Mesendoderm (in vitro differentiated cells): ENCODE measurements around the gene CEP112.

ENCODE experiments used
- DNase-seq: peaks from one replicate; pipeline ENCODE4 v3.0.0; 2013
- H2AK5ac ChIP-seq: 2 replicates; pipeline ENCODE4 v1.6.1; 2013; ENCODE audit warnings: low read length, inconsistent platforms
- H2BK120ac ChIP-seq: 2 replicates; pipeline ENCODE4 v1.6.1; 2013; ENCODE audit warnings: low read depth, mild to moderate bottlenecking, low read length, moderate library complexity, mixed read lengths
- H2BK15ac ChIP-seq: replicated peaks from 2 replicates; pipeline ENCODE4 v1.6.1; 2013; ENCODE audit warnings: low read depth, mild to moderate bottlenecking, moderate library complexity
- H2BK5ac ChIP-seq: 2 replicates; pipeline ENCODE4 v1.6.1; 2013; ENCODE audit warnings: low read length, inconsistent platforms
- H3K18ac ChIP-seq: 2 replicates; pipeline ENCODE4 v1.6.1; 2013; ENCODE audit warnings: mild to moderate bottlenecking, low read length, mixed read lengths
- H3K23ac ChIP-seq: one replicate; pipeline ENCODE4 v1.6.1; 2013; ENCODE audit warnings: low read length
- H3K27ac ChIP-seq: 2 replicates; pipeline ENCODE4 v1.5.1; 2013; ENCODE audit warnings: low read depth, mild to moderate bottlenecking, inconsistent platforms, low read length, moderate library complexity
- H3K27me3 ChIP-seq: 2 replicates; pipeline ENCODE4 v1.6.1; 2013; ENCODE audit warnings: low read length, control low read depth, mild to moderate bottlenecking, inconsistent platforms; ENCODE audit not compliant: insufficient read depth, poor library complexity
- H3K36me3 ChIP-seq: 2 replicates; pipeline ENCODE4 v1.6.1; 2013; ENCODE audit warnings: low read length, inconsistent platforms; ENCODE audit not compliant: control insufficient read depth, insufficient read depth
- H3K4ac ChIP-seq: one replicate; pipeline ENCODE4 v1.6.1; 2013; ENCODE audit warnings: low read depth, mild to moderate bottlenecking, low read length, moderate library complexity
- H3K4me1 ChIP-seq: 2 replicates; pipeline ENCODE4 v1.6.1; 2013; ENCODE audit warnings: low read depth, low read length, inconsistent platforms; ENCODE audit not compliant: control insufficient read depth
- H3K4me2 ChIP-seq: 2 replicates; pipeline ENCODE4 v1.6.1; 2013; ENCODE audit warnings: low read length
- H3K4me3 ChIP-seq: 2 replicates; pipeline ENCODE4 v1.5.1; 2013; ENCODE audit warnings: mild to moderate bottlenecking, low read length
- H3K56ac ChIP-seq: one replicate; pipeline ENCODE4 v1.6.1; 2013; ENCODE audit warnings: low read length
- H3K79me1 ChIP-seq: 2 replicates; pipeline ENCODE4 v1.6.1; 2013; ENCODE audit warnings: low read length, inconsistent platforms
- H3K79me2 ChIP-seq: 2 replicates; pipeline ENCODE4 v1.6.1; 2013; ENCODE audit warnings: mild to moderate bottlenecking, low read length; ENCODE audit not compliant: control insufficient read depth, insufficient read depth
- H3K9ac ChIP-seq: 2 replicates; pipeline ENCODE4 v1.6.1; 2013; ENCODE audit warnings: low read length, inconsistent platforms
- H4K5ac ChIP-seq: one replicate; pipeline ENCODE4 v1.6.1; 2013; ENCODE audit warnings: low read length
- H4K8ac ChIP-seq: one replicate; pipeline ENCODE4 v1.6.1; 2013; ENCODE audit warnings: low read depth, mild to moderate bottlenecking, control low read depth, low read length, moderate library complexity
- WGBS: extraction: QIAGEN DNeasy Blood & Tissue Kit; methylation state at CpG from one replicate; pipeline ENCODE4 v1.1.7; 2013; ENCODE audit warnings: low lambda C conversion rate, missing lambda C conversion rate; ENCODE audit not compliant: insufficient coverage; ENCODE audit errors: extremely low coverage; 5-methylcytosine and 5-hydroxymethylcytosine counted together

CEP112 gene

DNA sequence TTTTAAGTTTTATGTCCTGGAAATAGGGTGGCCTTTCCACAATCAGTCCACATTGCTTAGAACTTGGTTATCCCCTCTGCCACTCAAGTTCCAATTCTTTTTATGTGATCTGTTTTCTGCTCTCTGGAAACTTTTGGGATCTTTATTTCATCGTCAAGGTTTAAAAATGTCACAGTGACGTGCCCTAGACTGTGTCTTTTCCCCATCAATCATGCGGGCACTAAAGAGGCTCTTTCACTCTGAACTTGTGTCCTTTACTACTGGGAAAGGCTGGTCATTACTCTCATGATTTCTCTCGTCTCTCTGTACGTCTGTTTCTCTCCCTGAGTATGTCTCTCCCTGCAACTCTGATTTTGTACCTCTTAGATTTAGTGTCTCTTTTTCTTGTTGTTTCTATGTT is 440.7 kb downstream of the CEP112 start:
- H3K9ac ChIP-seq, result no peak overlapping the region
- no CpG with 5 or more reads among the region's 5 CpGs for WGBS
- no peak overlapping the region for H3K56ac ChIP-seq
- H4K8ac ChIP-seq, result no peak overlapping the region
- H3K18ac ChIP-seq, result no peak overlapping the region
- no peak overlapping the region for H2BK120ac ChIP-seq
- H3K27me3 ChIP-seq, result no peaks in the 10 kb centered on the region
- no peaks in the 10 kb centered on the region for H3K79me1 ChIP-seq
- H2AK5ac ChIP-seq, result no peak overlapping the region
- H3K4me2 ChIP-seq, result no peak overlapping the region
- H3K4me1 ChIP-seq, result no peaks in the 10 kb centered on the region
- no peak overlapping the region for H2BK5ac ChIP-seq
- no peak overlapping the region for H2BK15ac ChIP-seq
- no peak overlapping the region for H3K23ac ChIP-seq
- H3K4me3 ChIP-seq, result no peak overlapping the region
- H3K79me2 ChIP-seq, result no peaks in the 10 kb centered on the region
- no peaks in the 10 kb centered on the region for H3K36me3 ChIP-seq
- H3K4ac ChIP-seq, result no peak overlapping the region
- no peak overlapping the region for H4K5ac ChIP-seq
- no peak for DNase-seq
- H3K27ac ChIP-seq, result no peak overlapping the region

DNA sequence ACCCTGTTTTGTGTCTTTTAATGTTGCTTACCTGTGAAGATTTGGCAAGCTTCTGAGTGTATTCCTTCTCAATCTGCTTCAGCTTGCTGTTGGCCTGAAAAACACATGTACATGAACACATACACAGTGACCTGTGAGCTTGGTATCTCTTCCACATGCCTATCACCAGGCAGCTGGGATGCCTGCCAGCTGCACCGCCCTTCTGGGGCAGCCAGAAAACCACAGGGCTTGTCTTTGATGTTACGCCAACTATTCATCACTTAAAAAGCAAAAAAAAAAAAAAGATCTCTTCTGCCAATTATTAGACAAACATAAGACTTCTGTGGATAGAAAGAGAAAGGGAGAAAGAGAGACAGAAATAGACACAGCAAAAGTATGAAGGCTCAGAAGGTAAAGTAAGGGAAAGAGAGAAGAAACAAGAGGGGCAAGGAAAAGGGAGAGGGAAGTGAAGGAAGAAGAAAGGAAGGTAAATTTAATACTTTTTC is 441.3 kb downstream of the CEP112 start:
- no peak overlapping the region for H4K8ac ChIP-seq
- no peaks in the 10 kb centered on the region for H3K79me2 ChIP-seq
- H3K79me1 ChIP-seq, result no peaks in the 10 kb centered on the region
- H3K4me2 ChIP-seq, result no peak overlapping the region
- H2BK15ac ChIP-seq, result no peak overlapping the region
- no CpG with 5 or more reads among the region's 2 CpGs for WGBS
- no peak overlapping the region for H3K4me3 ChIP-seq
- H3K36me3 ChIP-seq, result no peaks in the 10 kb centered on the region
- no peaks in the 10 kb centered on the region for H3K4me1 ChIP-seq
- no peak overlapping the region for H3K9ac ChIP-seq
- no peak overlapping the region for H3K23ac ChIP-seq
- no peak overlapping the region for H3K18ac ChIP-seq
- no peak overlapping the region for H2AK5ac ChIP-seq
- no peak overlapping the region for H2BK120ac ChIP-seq
- H3K27me3 ChIP-seq, result no peaks in the 10 kb centered on the region
- no peak overlapping the region for H3K27ac ChIP-seq
- H3K56ac ChIP-seq, result no peak overlapping the region
- H4K5ac ChIP-seq, result no peak overlapping the region
- no peak overlapping the region for H2BK5ac ChIP-seq
- H3K4ac ChIP-seq, result no peak overlapping the region
- no peak for DNase-seq

DNA sequence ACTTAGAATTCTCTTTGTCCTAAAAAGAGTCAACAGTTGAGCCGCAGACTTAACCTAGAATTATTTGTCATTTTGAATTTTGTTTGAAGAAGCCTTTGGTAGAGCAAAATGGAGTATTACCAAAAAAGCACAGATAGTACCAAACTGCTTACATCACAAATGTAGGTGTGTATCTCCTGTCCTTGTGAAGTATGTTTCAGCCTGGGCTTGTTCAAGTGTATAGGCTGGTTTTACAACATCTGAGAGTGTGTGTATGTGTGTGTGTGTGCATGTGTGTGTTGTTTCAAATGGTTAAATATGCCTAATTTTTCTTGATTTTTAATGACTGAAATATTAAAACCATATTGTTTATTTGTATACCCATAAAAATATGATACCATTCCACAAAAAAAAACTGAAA is 441.8 kb downstream of the CEP112 start:
- H3K9ac ChIP-seq, result no peak overlapping the region
- no peak overlapping the region for H3K18ac ChIP-seq
- no peak overlapping the region for H3K56ac ChIP-seq
- H3K79me2 ChIP-seq, result no peaks in the 10 kb centered on the region
- H3K4ac ChIP-seq, result no peak overlapping the region
- H2BK5ac ChIP-seq, result no peak overlapping the region
- H3K4me1 ChIP-seq, result no peaks in the 10 kb centered on the region
- no CpG with 5 or more reads among the region's 1 CpG for WGBS
- H3K4me2 ChIP-seq, result no peak overlapping the region
- H2BK120ac ChIP-seq, result no peak overlapping the region
- no peaks in the 10 kb centered on the region for H3K27me3 ChIP-seq
- no peak overlapping the region for H3K27ac ChIP-seq
- no peak overlapping the region for H4K5ac ChIP-seq
- H2BK15ac ChIP-seq, result no peak overlapping the region
- no peak overlapping the region for H2AK5ac ChIP-seq
- H3K4me3 ChIP-seq, result no peak overlapping the region
- DNase-seq, result no peak
- no peaks in the 10 kb centered on the region for H3K36me3 ChIP-seq
- H3K79me1 ChIP-seq, result no peaks in the 10 kb centered on the region
- no peak overlapping the region for H3K23ac ChIP-seq
- no peak overlapping the region for H4K8ac ChIP-seq

DNA sequence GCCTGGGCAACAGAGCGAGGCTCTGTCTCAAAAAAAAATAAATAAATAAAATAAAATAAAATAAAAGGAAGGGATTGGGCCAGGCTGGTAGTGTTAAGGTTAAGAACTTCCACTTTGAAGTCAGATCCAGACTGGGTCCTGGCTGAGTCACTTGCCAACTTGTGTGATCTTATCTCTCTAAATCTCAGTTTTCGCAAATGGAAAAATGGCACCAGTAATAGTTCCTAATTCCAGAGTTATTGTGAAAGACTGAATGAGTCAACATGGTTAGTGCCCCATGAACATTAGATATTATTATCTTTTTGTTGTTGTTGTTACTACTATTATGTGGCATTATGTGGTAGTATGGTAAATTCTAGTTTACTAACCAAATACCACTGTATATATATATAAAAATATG is 442.5 kb downstream of the CEP112 start:
- no peaks in the 10 kb centered on the region for H3K27me3 ChIP-seq
- H3K4me1 ChIP-seq, result no peaks in the 10 kb centered on the region
- H3K79me1 ChIP-seq, result no peaks in the 10 kb centered on the region
- no peak overlapping the region for H3K56ac ChIP-seq
- H2AK5ac ChIP-seq, result no peak overlapping the region
- no peak overlapping the region for H3K23ac ChIP-seq
- H2BK15ac ChIP-seq, result no peak overlapping the region
- no peak overlapping the region for H3K4me3 ChIP-seq
- no peak for DNase-seq
- no peak overlapping the region for H4K5ac ChIP-seq
- no peak overlapping the region for H3K4me2 ChIP-seq
- no peak overlapping the region for H3K9ac ChIP-seq
- no peak overlapping the region for H3K4ac ChIP-seq
- no peak overlapping the region for H2BK120ac ChIP-seq
- H4K8ac ChIP-seq, result no peak overlapping the region
- no peaks in the 10 kb centered on the region for H3K36me3 ChIP-seq
- H3K18ac ChIP-seq, result no peak overlapping the region
- H3K79me2 ChIP-seq, result no peaks in the 10 kb centered on the region
- no CpG with 5 or more reads among the region's 2 CpGs for WGBS
- no peak overlapping the region for H2BK5ac ChIP-seq
- no peak overlapping the region for H3K27ac ChIP-seq

DNA sequence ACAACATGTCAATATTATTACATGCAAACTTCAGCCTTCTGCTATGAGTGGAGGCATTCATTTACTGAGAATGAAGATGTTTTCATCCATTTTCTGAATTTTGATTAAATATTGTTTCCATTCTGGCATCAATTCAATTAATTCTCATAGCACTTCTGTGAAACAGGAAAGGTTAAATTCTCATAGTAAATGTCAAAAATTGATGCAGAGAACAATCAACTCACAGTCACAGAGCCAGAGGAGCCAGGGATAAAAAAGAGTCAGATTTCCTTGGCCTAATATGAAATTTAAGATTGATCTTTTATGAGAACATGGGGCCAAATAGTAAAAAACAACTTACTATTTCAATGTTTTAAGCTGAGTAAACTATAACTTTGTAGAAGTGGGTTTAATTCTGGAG is 446.7 kb downstream of the CEP112 start:
- H3K4me1 ChIP-seq, result no peaks in the 10 kb centered on the region

DNA sequence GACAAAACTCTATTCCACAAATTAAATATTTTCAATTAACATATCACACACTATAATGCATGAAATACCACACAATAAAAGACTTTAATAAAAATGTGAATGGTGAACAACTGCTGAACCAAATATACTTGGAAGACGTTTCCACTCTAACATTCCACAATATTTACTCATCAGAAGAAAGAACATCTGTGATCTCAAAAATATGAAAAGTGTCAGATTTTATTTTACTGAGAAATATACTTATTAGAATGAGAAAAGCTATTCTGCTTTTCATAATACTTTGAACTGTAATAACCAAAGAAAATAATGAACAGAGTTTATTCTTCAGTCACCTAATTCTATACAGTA is 448.7 kb downstream of the CEP112 start:
- Histone ChIP-seq H3K4ac (no peak overlapping the region), H3K4me1 (no peaks in the 10 kb centered on the region), H4K5ac (no peak overlapping the region), H2BK15ac (no peak overlapping the region), H3K79me2 (no peaks in the 10 kb centered on the region), H3K9ac (no peak overlapping the region), H3K18ac (no peak overlapping the region), H4K8ac (no peak overlapping the region), H2AK5ac (no peak overlapping the region), H3K23ac (no peak overlapping the region), H3K56ac (no peak overlapping the region), H3K4me3 (no peak overlapping the region), H3K4me2 (no peak overlapping the region), H3K27me3 (no peaks in the 10 kb centered on the region), H3K27ac (no peak overlapping the region), H3K36me3 (no peaks in the 10 kb centered on the region), H2BK5ac (no peak overlapping the region), H3K79me1 (no peaks in the 10 kb centered on the region), H2BK120ac (no peak overlapping the region)
- no CpG with 5 or more reads among the region's 1 CpG for WGBS
- DNase-seq, result no peak

More for the DNA sequence above, 446.7 kb downstream of the CEP112 start:
- no peak overlapping the region for H3K18ac ChIP-seq
- H3K27me3 ChIP-seq, result no peaks in the 10 kb centered on the region
- H2BK15ac ChIP-seq, result no peak overlapping the region
- no peak overlapping the region for H3K27ac ChIP-seq
- no peak overlapping the region for H3K9ac ChIP-seq
- no peak overlapping the region for H3K4ac ChIP-seq
- no peak for DNase-seq
- no peak overlapping the region for H2AK5ac ChIP-seq
- no peak overlapping the region for H2BK5ac ChIP-seq
- no peaks in the 10 kb centered on the region for H3K79me2 ChIP-seq
- H3K4me3 ChIP-seq, result no peak overlapping the region
- H4K8ac ChIP-seq, result no peak overlapping the region
- H3K79me1 ChIP-seq, result no peaks in the 10 kb centered on the region
- no peak overlapping the region for H3K56ac ChIP-seq
- no peak overlapping the region for H3K4me2 ChIP-seq
- no peak overlapping the region for H2BK120ac ChIP-seq
- H3K23ac ChIP-seq, result no peak overlapping the region
- no peaks in the 10 kb centered on the region for H3K36me3 ChIP-seq
- no peak overlapping the region for H4K5ac ChIP-seq
